Measurements from ENCODE around the gene CASTOR2.
A peak's percentile ranks its signal among the peaks of the same experiment; 100 is the strongest.
"Not testable (repeated sequence)": the region's sequence is repeated elsewhere in the genome, so short reads cannot be mapped to it uniquely, and the experiment has no call there.

CASTOR2 gene

GRCh38 chr7:74988436-74988835 is 23.9 kb downstream of the CASTOR2 start:
- DNase-seq (ENCODE audit: low read depth); H3K4me3 ChIP-seq (ENCODE audit: low read length): not testable (repeated sequence)

GRCh38 chr7:74993121-74993520 is 28.6 kb downstream of the CASTOR2 start:
- no peak overlapping the region for H3K4me3 ChIP-seq (ENCODE audit: low read length)
- DNase-seq (ENCODE audit: low read depth) = no peak
- no peak for TF ChIP-seq CTCF (IDR thresholded peaks at IDR 0.05; ENCODE audit: insufficient read depth, low read depth, low read length, missing control alignments)

- not testable (repeated sequence) for DNase-seq (ENCODE audit: low read depth); H3K4me3 ChIP-seq (ENCODE audit: low read length)
Measured at GRCh38 chr7:74994869-74995543, 30.5 kb downstream of the CASTOR2 start.

- H3K4me3 ChIP-seq (ENCODE audit: low read length) = not testable (repeated sequence)
Measured at GRCh38 chr7:74996361-74996760, 31.9 kb downstream of the CASTOR2 start.

GRCh38 chr7:74997811-74998210 is 33.3 kb downstream of the CASTOR2 start:
- not testable (repeated sequence) for H3K4me3 ChIP-seq (ENCODE audit: low read length); DNase-seq (ENCODE audit: low read depth)

More at GRCh38 chr7:74996361-74996760, 31.9 kb downstream of the CASTOR2 start:
- DNase-seq (ENCODE audit: low read depth) = not testable (repeated sequence)

- H3K4me3 ChIP-seq (ENCODE audit: low read length) = not testable (repeated sequence)
- peak; percentile 27 for DNase-seq (ENCODE audit: low read depth)
Measured at GRCh38 chr7:75001356-75001755, 36.9 kb downstream of the CASTOR2 start.

- no peak for DNase-seq (ENCODE audit: low read depth)
Measured at GRCh38 chr7:75010036-75010435, 45.5 kb downstream of the CASTOR2 start.

GRCh38 chr7:75017832-75018231 is 53.3 kb downstream of the CASTOR2 start:
- TF ChIP-seq CTCF (IDR thresholded peaks at IDR 0.05; ENCODE audit: insufficient read depth, low read depth, low read length, missing control alignments) = no peak
- DNase-seq (ENCODE audit: low read depth) = no peak
- no peak overlapping the region for H3K4me3 ChIP-seq (ENCODE audit: low read length)

More at GRCh38 chr7:75010036-75010435, 45.5 kb downstream of the CASTOR2 start:
- no peak overlapping the region for H3K4me3 ChIP-seq (ENCODE audit: low read length)
- TF ChIP-seq CTCF (IDR thresholded peaks at IDR 0.05; ENCODE audit: insufficient read depth, low read depth, low read length, missing control alignments) = no peak

GRCh38 chr7:75018570-75019364 is 54.3 kb downstream of the CASTOR2 start:
- DNase-seq (ENCODE audit: low read depth) = no peak
- no peak overlapping the region for H3K4me3 ChIP-seq (ENCODE audit: low read length)
- TF ChIP-seq CTCF (IDR thresholded peaks at IDR 0.05; ENCODE audit: insufficient read depth, low read depth, low read length, missing control alignments) = no peak
